NCI-H82 treated with DMSO at 0.1 percent for 48 hours (cell line): ENCODE measurements around the gene ZFP3.
"Not testable (repeated sequence)": the region's sequence is repeated elsewhere in the genome, so short reads cannot be mapped to it uniquely, and the experiment has no call there.

Experiments
- DNase-seq: peaks from one replicate; lab custom pipeline; 2025; ENCODE audit not compliant: unreplicated experiment; lab: John Stamatoyannopoulos, UW

Gene ZFP3

DNA sequence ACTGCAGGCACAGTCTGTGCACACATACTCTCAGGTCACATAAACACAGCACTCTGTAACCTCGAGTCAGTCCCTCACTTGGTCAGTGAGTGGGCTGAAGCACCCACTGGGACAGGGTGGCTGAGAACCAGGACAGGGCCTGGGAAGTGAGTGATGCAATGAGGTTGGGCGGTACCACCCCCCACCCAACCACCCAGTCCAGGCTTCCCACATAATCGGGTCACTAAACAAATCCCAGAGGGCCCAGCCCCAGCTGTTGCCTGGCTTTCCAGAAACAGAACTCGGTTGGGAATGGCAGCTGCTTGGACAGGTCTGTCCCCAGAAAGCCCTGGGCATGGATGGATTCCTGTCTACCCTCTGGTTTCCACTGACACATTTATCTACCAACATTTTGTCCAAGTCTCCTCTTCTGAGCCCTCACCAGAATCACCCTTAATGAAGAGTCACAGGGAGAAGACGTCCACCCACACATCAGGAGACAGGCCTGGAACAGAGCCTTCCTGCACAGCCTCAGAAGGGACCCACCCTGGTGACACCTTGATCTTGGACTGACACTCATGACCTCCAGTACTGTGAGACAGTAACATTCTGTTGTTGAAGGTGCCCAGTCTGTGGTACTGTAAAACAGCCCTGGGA lies 46.0 kb downstream of the ZFP3 start:
- DNase-seq, result peak; percentile 53

GRCh38 chr17:5124896-5125295 lies 46.6 kb downstream of the ZFP3 start:
- not testable (repeated sequence) for DNase-seq

DNA sequence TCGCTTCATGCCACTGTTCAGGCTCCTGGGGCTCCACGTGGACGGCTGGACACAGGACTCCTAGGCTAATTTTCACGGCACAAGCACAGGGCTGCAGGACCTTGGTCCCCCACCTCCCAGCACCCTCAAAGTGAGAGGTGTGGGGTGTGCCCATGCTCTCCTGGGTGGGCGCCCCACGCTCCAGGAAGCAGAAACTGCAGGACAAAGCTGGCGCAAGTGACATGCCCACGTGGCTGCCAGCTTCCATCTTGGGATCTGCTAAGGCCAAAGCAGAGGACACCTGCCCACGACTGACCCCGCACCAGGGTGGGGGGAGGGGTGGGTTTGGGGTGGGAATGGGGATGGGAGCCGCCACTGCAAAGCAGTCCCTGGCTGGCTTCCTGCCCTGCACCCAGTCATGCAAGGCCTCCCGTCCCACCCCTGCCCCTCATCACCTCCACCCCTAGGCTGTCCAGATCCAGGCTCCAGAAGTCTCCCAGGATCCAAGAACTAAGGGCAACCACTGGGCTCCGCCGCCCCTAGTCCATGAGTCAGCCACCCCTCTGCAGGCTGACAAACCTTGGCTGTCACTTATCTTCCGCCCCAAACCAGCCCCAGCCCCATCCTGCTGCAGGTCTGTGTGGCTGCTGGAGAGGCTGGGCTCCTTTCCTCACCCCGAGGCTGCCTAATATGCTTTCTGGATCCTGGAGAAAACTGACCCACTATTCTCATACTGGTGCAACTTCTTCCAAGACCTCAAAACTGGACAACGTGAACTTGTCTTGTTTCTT lies 48.6 kb downstream of the ZFP3 start:
- no peak for DNase-seq

DNA sequence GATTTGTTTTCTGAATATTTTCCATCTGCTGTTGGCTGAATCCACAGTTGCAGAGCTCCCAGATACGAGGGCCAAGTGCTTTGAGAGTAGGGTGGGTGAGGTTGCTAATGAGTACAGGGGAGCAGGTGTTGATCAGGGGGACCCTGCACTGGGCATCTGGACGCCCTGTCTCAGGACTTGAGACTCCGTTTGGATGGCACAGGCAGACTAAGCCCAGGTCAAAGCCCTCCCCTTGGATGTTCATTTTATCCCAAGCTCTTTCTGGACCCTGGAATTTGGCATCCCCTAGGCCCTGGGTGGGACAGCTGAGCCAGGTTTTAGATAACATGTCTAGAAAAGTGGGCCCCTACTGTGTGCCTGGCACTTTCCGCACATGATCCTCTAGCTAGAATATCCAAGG lies 49.6 kb downstream of the ZFP3 start:
- no peak for DNase-seq

GRCh38 chr17:5128387-5128786 lies 50.1 kb downstream of the ZFP3 start:
- not testable (repeated sequence) for DNase-seq

- DNase-seq, result no peak
Measured at GRCh38 chr17:5128905-5129535, 50.8 kb downstream of the ZFP3 start.

DNA sequence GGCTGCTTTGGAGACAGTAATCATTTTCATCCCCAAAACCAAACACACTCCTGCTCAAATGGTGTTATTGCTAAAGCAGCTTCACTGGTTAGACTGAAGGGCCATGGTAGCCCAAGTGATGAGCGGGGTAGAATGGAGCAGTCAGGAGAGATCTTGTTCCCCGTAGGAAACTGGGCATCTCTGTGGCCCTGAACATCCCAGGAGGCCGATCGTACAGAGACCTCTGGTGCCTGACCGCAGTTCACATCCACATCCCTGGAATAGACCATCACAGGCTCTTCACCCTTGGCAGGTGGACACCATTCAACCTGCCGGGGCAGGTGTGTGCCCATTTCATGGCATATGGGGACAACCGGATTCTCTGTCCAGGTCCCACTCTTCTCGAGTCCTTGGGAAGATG lies 51.5 kb downstream of the ZFP3 start:
- DNase-seq, result not testable (repeated sequence)

DNA sequence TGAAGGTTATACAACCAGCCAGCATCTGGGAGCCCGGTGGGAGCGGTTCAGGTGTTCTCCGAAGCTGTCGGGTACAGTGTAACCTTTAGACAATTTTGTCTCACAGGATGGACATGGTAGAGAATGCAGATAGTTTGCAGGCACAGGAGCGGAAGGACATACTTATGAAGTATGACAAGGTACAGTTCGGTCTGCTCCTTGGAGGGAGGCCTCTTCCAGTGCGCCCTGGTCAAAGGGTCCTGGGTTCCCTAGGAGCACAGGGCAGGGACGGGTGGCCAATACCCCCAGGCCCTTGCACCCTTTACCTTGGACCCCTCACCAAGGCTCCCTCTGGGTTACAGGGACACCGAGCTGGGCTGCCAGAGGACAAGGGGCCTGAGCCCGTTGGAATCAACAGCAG lies 52.0 kb downstream of the ZFP3 start:
- not testable (repeated sequence) for DNase-seq

DNA sequence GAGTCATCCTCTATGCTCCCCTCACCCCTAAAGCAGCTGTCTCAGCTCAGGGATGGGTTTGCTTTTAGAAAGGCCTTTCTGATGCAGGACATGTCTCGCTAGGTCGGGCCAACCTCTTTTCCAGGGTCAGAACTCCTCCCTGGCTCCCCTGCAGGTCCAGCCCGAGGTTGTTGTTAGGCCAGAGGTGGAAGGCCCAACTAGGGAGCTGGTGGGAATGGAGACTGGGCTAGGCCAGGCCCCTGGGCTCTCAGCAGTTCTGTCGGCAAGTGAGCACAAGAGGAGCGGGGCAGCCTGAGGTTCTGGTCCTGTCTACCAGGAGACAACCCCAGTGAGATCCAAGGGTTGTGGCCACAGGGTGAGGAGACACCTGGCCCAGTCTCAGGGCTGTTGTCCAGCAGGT lies 52.4 kb downstream of the ZFP3 start:
- not testable (repeated sequence) for DNase-seq

GRCh38 chr17:5131146-5131715 lies 53.0 kb downstream of the ZFP3 start:
- no peak for DNase-seq

DNA sequence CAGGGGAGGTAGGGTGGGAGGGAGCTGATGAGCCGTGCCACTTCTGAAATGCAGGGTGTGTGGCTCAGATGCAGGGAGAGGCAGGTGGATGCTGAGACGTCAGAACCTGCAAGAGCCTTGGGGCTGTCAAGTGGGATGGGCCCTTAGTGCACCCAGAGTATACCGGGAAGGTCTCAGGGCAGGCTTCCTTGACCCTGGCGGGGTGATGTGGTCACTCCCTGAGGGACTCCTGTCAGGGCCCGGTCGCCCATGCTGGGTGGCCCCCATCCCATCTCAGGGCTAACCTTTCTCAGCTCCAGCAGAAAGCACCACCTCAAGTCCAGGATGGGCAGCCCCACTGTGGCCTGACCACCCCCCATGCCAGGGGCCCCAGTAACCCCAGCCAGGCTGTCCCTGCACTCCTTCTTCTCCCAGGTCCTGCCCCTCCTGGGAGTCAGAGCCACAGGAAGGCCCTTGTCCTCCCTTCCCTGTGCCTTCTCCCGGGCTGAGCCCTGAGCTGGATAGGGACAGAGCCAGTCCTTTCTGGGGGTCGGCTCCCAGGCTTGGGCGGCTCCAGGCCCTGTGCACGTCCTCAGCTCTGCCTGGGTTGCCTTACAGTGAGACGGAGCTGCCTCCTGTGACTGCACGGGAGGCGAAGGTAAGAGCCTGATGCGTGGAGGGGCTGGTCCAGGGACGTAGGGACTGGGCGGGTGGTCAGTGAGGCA lies 53.7 kb downstream of the ZFP3 start:
- DNase-seq, result not testable (repeated sequence)

DNA sequence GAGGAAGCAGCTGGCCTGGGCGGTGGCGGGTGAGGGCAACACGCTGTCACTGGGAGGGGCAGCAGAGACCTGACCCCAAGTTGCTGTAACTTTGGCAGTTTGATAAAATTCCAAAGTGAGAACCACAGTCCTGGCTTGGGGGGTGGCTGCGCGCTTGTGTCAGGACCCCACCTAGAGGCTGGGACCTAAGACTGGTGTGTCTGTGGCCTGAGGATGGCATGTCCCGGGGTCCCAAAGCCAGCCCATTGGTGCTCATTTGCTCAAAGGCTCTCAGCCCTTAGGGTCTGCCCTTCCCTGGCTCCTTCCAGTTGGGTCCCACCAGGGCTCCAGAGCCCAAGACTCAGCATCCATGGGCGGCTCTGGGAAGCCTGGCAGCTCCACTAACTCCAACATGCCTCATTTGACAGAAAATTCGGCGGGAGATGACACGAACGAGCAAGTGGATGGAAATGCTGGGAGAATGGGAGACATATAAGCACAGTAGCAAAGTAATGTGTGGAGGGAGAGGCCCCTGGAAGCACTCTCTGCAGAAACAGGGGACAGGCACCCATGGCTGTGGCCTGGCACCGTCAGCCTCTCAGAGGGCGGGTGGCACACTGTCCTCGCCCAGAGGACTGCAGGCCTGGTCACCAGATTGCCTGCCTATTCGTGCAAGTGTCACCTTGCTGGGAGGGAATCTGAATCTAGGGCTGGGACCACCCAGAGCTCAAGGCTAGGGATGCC lies 54.4 kb downstream of the ZFP3 start:
- not testable (repeated sequence) for DNase-seq

DNA sequence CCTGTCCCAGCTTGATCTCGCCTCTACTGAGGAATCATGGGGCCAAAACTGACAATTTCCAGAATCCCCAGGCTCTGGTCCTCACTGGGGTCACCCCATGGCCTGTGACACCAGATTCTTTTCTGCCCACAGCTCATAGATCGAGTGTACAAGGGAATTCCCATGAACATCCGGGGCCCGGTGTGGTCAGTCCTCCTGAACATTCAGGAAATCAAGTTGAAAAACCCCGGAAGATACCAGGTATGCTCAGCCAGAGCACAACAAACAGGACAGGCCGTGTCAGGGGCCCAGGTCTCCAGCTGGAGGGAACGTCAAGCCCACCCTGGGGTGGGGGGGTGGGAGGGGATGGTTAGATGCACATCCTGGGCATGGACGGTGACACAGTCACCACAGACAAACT lies 55.0 kb downstream of the ZFP3 start:
- DNase-seq, result no peak

DNA sequence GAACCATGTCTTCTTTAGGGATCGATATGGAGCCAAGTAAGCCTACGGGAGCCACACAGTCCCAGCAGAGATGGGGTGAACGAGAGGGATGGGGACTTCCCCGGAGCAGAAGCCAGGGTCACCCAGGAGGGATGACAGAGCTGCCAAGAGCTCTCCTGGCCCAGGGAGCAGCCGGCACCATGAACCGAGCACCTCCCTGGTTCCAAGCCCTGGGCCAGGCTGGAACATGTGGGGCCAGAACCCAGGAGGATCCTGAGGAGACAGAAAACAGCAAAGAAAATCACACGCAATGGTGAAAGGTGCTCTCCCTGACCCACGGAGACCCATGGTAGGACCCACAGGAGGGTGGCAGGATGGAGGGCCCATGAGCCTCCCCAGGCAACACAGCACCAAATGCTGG lies 55.7 kb downstream of the ZFP3 start:
- not testable (repeated sequence) for DNase-seq

DNA sequence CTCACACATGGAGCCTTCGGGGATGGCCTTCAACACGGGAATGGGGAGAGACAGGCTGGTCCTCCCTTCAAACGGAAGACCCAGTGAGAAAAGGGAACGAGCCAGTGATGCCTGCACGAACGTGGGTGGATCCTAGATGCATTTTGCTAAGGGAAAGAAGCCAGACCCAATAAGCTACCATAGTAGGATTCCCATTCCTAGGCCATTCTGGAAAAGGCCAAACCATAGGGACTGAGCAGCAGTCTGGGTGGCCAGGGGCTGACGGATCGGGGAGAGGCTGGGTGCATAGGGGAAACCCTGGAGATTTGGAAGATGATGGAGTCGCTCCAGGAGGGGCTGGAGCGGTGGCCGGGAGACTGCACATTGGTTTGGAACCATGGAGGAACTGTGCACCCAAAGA lies 56.3 kb downstream of the ZFP3 start:
- DNase-seq, result not testable (repeated sequence)

- DNase-seq, result not testable (repeated sequence)
Measured at GRCh38 chr17:5135131-5135712, 57.0 kb downstream of the ZFP3 start.

DNA sequence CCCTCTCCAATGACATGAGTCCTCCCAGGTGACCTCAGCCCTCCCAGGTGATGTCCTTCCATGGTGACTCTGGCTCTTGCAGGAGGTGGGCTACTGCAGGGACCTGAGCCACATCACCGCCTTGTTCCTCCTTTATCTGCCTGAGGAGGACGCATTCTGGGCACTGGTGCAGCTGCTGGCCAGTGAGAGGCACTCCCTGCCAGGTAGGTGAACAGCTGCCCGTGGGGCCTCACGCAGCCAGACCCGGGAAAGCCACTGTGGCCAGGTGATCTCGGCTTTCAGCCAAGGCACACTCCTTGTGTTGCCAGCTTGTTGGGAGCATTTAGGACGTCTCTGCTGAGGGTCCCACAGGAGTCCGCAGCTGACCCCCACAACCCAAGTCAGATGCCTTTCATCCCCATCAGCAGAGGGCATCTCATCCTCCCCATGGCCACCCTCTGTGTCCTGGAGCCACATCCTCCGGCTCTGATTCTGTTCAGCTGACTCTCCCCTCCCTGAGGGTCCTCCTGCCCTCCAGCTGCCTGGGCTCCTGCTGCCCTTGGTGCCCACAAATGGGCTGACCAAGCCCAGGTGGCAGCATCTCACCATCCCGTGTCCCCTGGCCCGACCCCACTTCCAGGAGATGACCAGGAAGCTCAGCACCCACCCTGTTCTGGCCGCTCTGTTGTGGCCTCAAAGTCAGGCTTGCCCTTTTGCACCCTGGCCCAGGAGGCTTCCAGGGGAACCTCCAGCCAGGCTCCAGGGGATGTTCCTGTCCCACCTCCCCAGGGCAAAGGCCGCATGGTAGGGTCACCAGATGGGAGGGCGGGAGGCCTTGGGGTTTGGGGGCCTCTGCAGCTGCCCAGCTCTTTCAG lies 57.7 kb downstream of the ZFP3 start:
- DNase-seq, result no peak

GRCh38 chr17:5136580-5137412 lies 58.5 kb downstream of the ZFP3 start:
- not testable (repeated sequence) for DNase-seq
